HCT116 (cell line): ENCODE data around the gene TBX15. TPM values are rescaled to one million over a fixed set of nuclear protein-coding genes. Genes with fewer than 3 reads are reported as not detected.

Source experiments
- ATAC-seq: fragments of 200-7000 bp; cut with Tn5 transposase; 2 replicates; pipeline ENCODE4 v1.9.1; 2020; ENCODE audit warnings: mild to moderate bottlenecking, moderate library complexity
- BruUV-seq: library from RNA; stranded (reverse); fragments of 400-500 nt; replicated peaks from 2 replicates; lab custom pipeline; 2021; lab: Mats Ljungman, UMichigan
- CTCF ChIA-PET: fragments of 300-600 bp; sonication (Branson Sonifier 250); formaldehyde crosslinking; loops from one replicate; lab custom pipeline; 2021; ENCODE audit warnings: antibody characterized with exemption; lab: Charles Lee
- POLR2A ChIA-PET: fragments of 300-600, 350-600 bp; sonication (Branson Sonifier 250); formaldehyde crosslinking; loops from one replicate; lab custom pipeline; 2021; ENCODE audit warnings: antibody characterized with exemption; lab: Charles Lee
- RAD21 ChIA-PET, 2 experiments: fragments of 300-600 bp; sonication (Branson Sonifier 250); formaldehyde crosslinking; loops; one replicate each; lab custom pipeline; 2023; ENCODE audit warnings: low total read pairs in 2 of 2; ENCODE audit not compliant: uncharacterized antibody in 2 of 2, unreplicated experiment in 2 of 2, low non-redundant PET in 1 of 2; lab: Charles Lee
- DNase-seq: peaks from one replicate; pipeline ENCODE4 v3.0.0-alpha.2; 2010; ENCODE audit warnings: low read depth, low spot score
- H2AFZ ChIP-seq: fragments of 200-600 bp; shearing (Covaris generic), sonication (generic); 2 replicates; pipeline ENCODE4 v1.6.1; 2017; ENCODE audit warnings: low read depth, mixed run types, mixed read lengths, antibody characterized with exemption, low read length; ENCODE audit not compliant: poor library complexity, severe bottlenecking
- H3K27ac ChIP-seq: 2 replicates; pipeline ENCODE4 v1.5.1; 2012; ENCODE audit warnings: low read depth, low read length
- H3K27me3 ChIP-seq: fragments of 200-600 bp; sonication (generic); 2 replicates; pipeline ENCODE4 v1.6.1; 2016; ENCODE audit warnings: mixed run types, low read length, mixed read lengths; ENCODE audit not compliant: insufficient read depth
- H3K36me3 ChIP-seq, 2 experiments: fragments of 200-500 bp in 1 of 2; fragments of 200-600 bp in 1 of 2; sonication (Bioruptor generic) in 1 of 2; sonication (generic) in 1 of 2; 2 replicates each; pipeline versions ENCODE4 v1.5.1 to v1.6.1; 2014 to 2016; ENCODE audit warnings: low read length in 2 of 2, inconsistent platforms in 1 of 2, mixed read lengths in 1 of 2, mixed run types in 1 of 2; ENCODE audit not compliant: insufficient read depth in 2 of 2, control insufficient read depth in 1 of 2
- H3K4me1 ChIP-seq, 2 experiments: fragments of 200-600 bp in 1 of 2; sonication (generic) in 1 of 2; 2 replicates each; pipeline versions ENCODE4 v1.5.1 to v1.6.1; 2012 to 2017; ENCODE audit warnings: low read length in 2 of 2, inconsistent platforms in 1 of 2, mild to moderate bottlenecking in 1 of 2, mixed read lengths in 1 of 2, mixed run types in 1 of 2, moderate library complexity in 1 of 2; ENCODE audit not compliant: insufficient read depth in 2 of 2, control insufficient read depth in 1 of 2
- H3K4me2 ChIP-seq: fragments of 200-600 bp; sonication (generic); 2 replicates; pipeline ENCODE4 v1.6.1; 2017; ENCODE audit warnings: mixed run types, low read length, mixed read lengths
- H3K4me3 ChIP-seq, 2 experiments: fragments of 200-600 bp in 1 of 2; sonication (generic) in 1 of 2; replicated peaks in 1 of 2; 2 replicates each; pipeline ENCODE4 v1.5.1; 2011 to 2016; ENCODE audit warnings: low read length in 2 of 2, control low read depth in 1 of 2, low read depth in 1 of 2, mild to moderate bottlenecking in 1 of 2, mixed read lengths in 1 of 2, mixed run types in 1 of 2
- H3K79me2 ChIP-seq: fragments of 200-600 bp; sonication (generic); 2 replicates; pipeline ENCODE4 v1.6.1; 2017; ENCODE audit warnings: mild to moderate bottlenecking, mixed run types, low read length, moderate library complexity, mixed read lengths; ENCODE audit not compliant: insufficient read depth
- H3K9ac ChIP-seq: fragments of 200-600 bp; sonication (generic); 2 replicates; pipeline ENCODE4 v1.6.1; 2016; ENCODE audit warnings: low read length, mixed read lengths
- H3K9me2 ChIP-seq: fragments of 200-600 bp; sonication (generic), shearing (Covaris generic); 2 replicates; pipeline ENCODE4 v1.6.1; 2017; ENCODE audit warnings: mixed run types, mild to moderate bottlenecking, moderate library complexity; ENCODE audit not compliant: insufficient read depth
- H3K9me3 ChIP-seq, 2 experiments: fragments of 200-500 bp in 1 of 2; fragments of 200-600 bp in 1 of 2; sonication (Bioruptor generic) in 1 of 2; sonication (generic) in 1 of 2; 2 replicates each; pipeline ENCODE4 v1.6.1; 2014 to 2017; ENCODE audit warnings: low read length in 2 of 2, mixed read lengths in 2 of 2, inconsistent platforms in 1 of 2, low read depth in 1 of 2, mild to moderate bottlenecking in 1 of 2, mixed run types in 1 of 2, moderate library complexity in 1 of 2; ENCODE audit not compliant: control insufficient read depth in 1 of 2, insufficient read depth in 1 of 2
- H4K20me1 ChIP-seq: fragments of 200-600 bp; sonication (generic), shearing (Covaris generic); 2 replicates; pipeline ENCODE4 v1.6.1; 2017; ENCODE audit warnings: mixed run types, mild to moderate bottlenecking, moderate library complexity; ENCODE audit not compliant: insufficient read depth
- CBX3 ChIP-seq: IDR thresholded peaks from 2 replicates; pipeline ENCODE4 v1.6.1; 2012; ENCODE audit warnings: low read depth
- EGR1 ChIP-seq: IDR thresholded peaks from 2 replicates; pipeline ENCODE4 v1.6.1; 2012; ENCODE audit warnings: low read depth
- ELF1 ChIP-seq: IDR thresholded peaks from 2 replicates; pipeline ENCODE4 v1.6.1; 2012; ENCODE audit warnings: low read depth, borderline replicate concordance
- POLR2A ChIP-seq: IDR thresholded peaks from 2 replicates; pipeline ENCODE4 v1.7.0; 2011; ENCODE audit warnings: borderline replicate concordance; ENCODE audit not compliant: insufficient read depth, insufficient read length; ENCODE audit errors: extremely low read depth
- POLR2AphosphoS5 ChIP-seq: IDR thresholded peaks from 2 replicates; pipeline ENCODE4 v1.6.1; 2011; ENCODE audit warnings: mild to moderate bottlenecking, low read depth, low read length, moderate library complexity
- SIN3A ChIP-seq: IDR thresholded peaks from 2 replicates; pipeline ENCODE4 v1.6.1; 2012; ENCODE audit warnings: low read depth
- SP1 ChIP-seq: IDR thresholded peaks from 2 replicates; pipeline ENCODE4 v1.6.1; 2012; ENCODE audit warnings: low read depth
- SRF ChIP-seq: IDR thresholded peaks from 2 replicates; pipeline ENCODE4 v1.6.1; 2012; ENCODE audit warnings: low read depth
- TCF7L2 ChIP-seq: IDR thresholded peaks from 2 replicates; pipeline ENCODE4 v1.7.0; 2011; ENCODE audit warnings: borderline replicate concordance, inconsistent platforms; ENCODE audit not compliant: insufficient read depth, insufficient read length; ENCODE audit errors: extremely low read depth
- ZFX ChIP-seq: fragments of 450-650 bp; IDR thresholded peaks from 2 replicates; pipeline ENCODE4 v1.6.1; 2017
- intact Hi-C: fragments of 100-400 bp; cut with micrococcal nuclease; formaldehyde crosslinking; loops from 2 replicates; pipeline ENCODE4 v1.10.0; 2022
- total RNA-seq: library from RNA; stranded (reverse); gene quantifications from one replicate; pipeline ENCODE4 v1.2.1, GENCODE V29; 2021; ENCODE audit not compliant: unreplicated experiment
- TF ChIP-seq, protein P1 (sequence below): IDR thresholded peaks from 2 replicates; pipeline ENCODE4 v1.6.1; 2012
- TF ChIP-seq, protein P2 (sequence below), 3 experiments: fragments of 200-600 bp in 1 of 3; sonication (generic) in 1 of 3; IDR thresholded peaks in 2 of 3; conservative IDR thresholded peaks in 1 of 3; 2 replicates each; pipeline ENCODE4 v1.5.1; 2012 to 2017; ENCODE audit warnings: low read depth in 2 of 3, low read length in 2 of 3, antibody characterized with exemption in 1 of 3, borderline replicate concordance in 1 of 3, control low read depth in 1 of 3, mild to moderate bottlenecking in 1 of 3, mixed read lengths in 1 of 3, mixed run types in 1 of 3, moderate library complexity in 1 of 3; ENCODE audit not compliant: insufficient read depth in 1 of 3

The TBX15 gene
- total RNA-seq, 1 experiment from 2014 or later: not detected

DNA sequence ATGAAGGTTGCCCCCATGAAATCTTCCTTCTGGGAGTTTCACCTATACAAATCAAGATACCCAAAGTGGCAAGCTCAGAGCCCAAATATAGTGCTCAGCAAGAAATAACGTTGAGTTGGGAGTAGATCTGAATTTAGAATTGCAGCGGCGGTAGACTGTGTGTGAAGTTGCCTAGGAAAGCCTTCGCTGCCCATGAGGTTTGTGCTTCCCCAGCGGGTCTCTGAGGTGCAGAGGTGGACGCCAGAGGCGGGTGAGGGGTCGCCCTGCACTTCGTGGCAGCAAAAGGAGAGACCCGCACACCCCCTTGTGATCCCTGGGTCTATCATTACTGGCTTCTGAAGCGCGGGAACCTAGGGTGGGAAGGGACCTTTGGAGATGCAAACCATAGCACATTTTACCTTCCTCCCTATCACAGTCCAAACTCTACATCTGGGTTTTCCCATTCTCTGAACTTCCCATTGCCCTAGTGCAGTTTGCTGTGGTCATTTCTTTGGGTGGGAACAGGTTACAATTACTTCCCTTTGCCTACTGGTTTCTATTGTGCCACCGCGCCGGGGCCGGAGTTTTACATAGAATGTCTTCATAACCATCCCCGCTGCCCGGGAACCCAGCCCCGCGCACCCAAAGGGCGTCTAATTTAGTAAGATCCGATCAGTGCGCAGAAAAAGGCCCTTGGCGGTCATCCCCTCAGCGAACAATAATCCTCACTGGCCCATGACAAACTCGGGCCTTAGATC lies 5.2 kb downstream of the TBX15 start:
- H3K9ac ChIP-seq: no peak overlapping the region
- no peak overlapping the region for H2AFZ ChIP-seq
- BruUV-seq: no TSS peak
- CTCF ChIA-PET: no interaction called here
- no peak overlapping the region for H3K4me2 ChIP-seq
- TF ChIP-seq POLR2AphosphoS5 (no peak), POLR2A (no peak), SP1 (no peak), ELF1 (no peak), CBX3 (no peak), SIN3A (no peak), SRF (no peak), EGR1 (no peak), ZFX (no peak), TCF7L2 (no peak)
- TF ChIP-seq, protein P1, sequence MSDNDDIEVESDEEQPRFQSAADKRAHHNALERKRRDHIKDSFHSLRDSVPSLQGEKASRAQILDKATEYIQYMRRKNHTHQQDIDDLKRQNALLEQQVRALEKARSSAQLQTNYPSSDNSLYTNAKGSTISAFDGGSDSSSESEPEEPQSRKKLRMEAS: no peak
- TF ChIP-seq, protein P2, sequence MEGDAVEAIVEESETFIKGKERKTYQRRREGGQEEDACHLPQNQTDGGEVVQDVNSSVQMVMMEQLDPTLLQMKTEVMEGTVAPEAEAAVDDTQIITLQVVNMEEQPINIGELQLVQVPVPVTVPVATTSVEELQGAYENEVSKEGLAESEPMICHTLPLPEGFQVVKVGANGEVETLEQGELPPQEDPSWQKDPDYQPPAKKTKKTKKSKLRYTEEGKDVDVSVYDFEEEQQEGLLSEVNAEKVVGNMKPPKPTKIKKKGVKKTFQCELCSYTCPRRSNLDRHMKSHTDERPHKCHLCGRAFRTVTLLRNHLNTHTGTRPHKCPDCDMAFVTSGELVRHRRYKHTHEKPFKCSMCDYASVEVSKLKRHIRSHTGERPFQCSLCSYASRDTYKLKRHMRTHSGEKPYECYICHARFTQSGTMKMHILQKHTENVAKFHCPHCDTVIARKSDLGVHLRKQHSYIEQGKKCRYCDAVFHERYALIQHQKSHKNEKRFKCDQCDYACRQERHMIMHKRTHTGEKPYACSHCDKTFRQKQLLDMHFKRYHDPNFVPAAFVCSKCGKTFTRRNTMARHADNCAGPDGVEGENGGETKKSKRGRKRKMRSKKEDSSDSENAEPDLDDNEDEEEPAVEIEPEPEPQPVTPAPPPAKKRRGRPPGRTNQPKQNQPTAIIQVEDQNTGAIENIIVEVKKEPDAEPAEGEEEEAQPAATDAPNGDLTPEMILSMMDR (IDR thresholded peaks at IDR 0.05 in 2 of 3, conservative IDR thresholded peaks at IDR 0.05 in 1 of 3; ENCODE audit: borderline replicate concordance in 1 of 3, insufficient read depth in 1 of 3, low read depth in 2 of 3, low read length in 2 of 3): no peak
- intact Hi-C loops: no loop called here
- RAD21 ChIA-PET: no interaction called here
- POLR2A ChIA-PET: no interaction called here
- no peaks in the 10 kb centered on the region for H3K9me2 ChIP-seq
- no peaks in the 10 kb centered on the region for H3K9me3 ChIP-seq
- no peak overlapping the region for H3K27ac ChIP-seq
- no peak for ATAC-seq
- DNase-seq: no peak
- no peaks in the 10 kb centered on the region for H3K79me2 ChIP-seq
- H3K27me3 ChIP-seq: no peaks in the 10 kb centered on the region
- no peaks in the 10 kb centered on the region for H3K4me1 ChIP-seq
- H3K36me3 ChIP-seq: no peaks in the 10 kb centered on the region
- H4K20me1 ChIP-seq: no peaks in the 10 kb centered on the region; the same call in 1 of the 2 replicates
- H3K4me3 ChIP-seq: no peak overlapping the region
